GM19468 (cell line): ENCODE results near the gene ANKRD27.

Experiments used
- ATAC-seq: cut with Tn5 transposase; IDR thresholded peaks from one replicate; pipeline ENCODE4 v1.9.1; 2021; ENCODE audit warnings: mild to moderate bottlenecking, moderate library complexity, moderate number of reproducible peaks; ENCODE audit not compliant: unreplicated experiment; ENCODE audit errors: extremely low read depth

ANKRD27 gene

GRCh38 chr19:32567486-32567885, 107.5 kb downstream of the ANKRD27 start:
- ATAC-seq = no peak

DNA sequence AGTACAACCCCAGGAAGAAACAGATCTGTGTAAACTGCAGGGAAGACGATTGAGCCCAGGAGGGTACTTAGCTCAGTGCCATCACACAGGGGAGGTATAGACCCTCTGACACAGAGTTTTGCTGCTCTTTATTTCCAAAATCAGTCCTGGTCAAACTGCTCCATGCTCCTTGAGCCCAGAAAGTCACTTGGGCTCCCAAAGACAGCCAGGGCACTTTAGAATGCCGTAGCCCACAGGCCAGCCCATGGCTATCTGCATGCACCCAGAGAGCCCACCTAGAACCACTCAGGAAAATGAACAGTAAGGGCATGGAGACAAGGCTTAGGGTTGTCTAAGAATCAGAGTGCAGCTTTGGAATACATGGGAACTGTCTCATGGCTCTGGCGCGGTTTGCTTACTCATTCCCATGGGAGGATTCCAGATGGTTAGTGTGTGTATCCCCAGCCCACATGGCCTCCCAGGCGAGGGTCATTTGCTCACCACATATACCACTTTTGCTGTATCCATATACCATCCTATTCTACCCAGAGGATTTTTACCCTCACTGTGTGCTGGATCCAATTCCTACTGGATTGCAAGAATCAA, 108.6 kb downstream of the ANKRD27 start:
- ATAC-seq = no peak

DNA sequence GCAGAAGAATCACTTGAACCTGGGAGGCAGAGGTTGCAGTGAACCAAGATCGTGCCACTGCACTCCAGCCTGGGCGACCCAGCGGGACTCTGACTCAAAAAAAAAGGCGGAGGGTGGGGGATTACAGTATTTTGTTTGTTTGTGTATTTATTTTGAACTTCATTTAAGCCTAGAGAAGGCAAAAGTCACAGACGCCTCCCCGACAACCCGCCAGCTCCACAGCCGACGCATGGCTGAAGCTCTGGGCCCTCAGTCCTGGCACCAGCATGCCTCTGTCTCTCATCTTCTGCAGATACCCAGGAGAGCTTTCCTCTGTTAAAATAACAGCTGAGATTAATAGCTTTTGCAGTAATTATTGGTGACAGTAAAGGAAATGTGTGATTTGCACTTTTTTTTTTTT, 111.2 kb downstream of the ANKRD27 start:
- no peak for ATAC-seq

GRCh38 chr19:32558607-32559228, 116.3 kb downstream of the ANKRD27 start:
- no peak for ATAC-seq

- ATAC-seq = no peak
Observed at GRCh38 chr19:32555786-32556185, 119.2 kb downstream of the ANKRD27 start.

- no peak for ATAC-seq
Observed at GRCh38 chr19:32550666-32551065, 124.3 kb downstream of the ANKRD27 start.
